HEK293 (cell line): ENCODE results near the gene INTS1.

Experiments
- CTCF ChIA-PET: fragments of 350-600 bp; formaldehyde crosslinking; extraction: SDS; loops from one replicate; lab custom pipeline; 2021; ENCODE audit warnings: antibody characterized with exemption; lab: Yijun Ruan, JAX
- POLR2A ChIA-PET: fragments of 300-600 bp; formaldehyde crosslinking; extraction: SDS; loops from one replicate; lab custom pipeline; 2020; ENCODE audit warnings: antibody characterized with exemption, inconsistent platforms; lab: Yijun Ruan, JAX
- H3K27ac ChIP-seq: fragments of 200-500 bp; sonication (Bioruptor generic); 2 replicates; pipeline ENCODE4 v1.5.1; 2014; ENCODE audit warnings: low read depth, low read length, control low read depth, inconsistent platforms; ENCODE audit errors: extremely low read depth
- H3K36me3 ChIP-seq, 2 experiments: fragments of 200-500 bp in 1 of 2; sonication (Bioruptor generic) in 1 of 2; 1 replicate in 1 of 2; 2 replicates in 1 of 2; pipeline ENCODE4 v1.5.1; 2014 to 2017; ENCODE audit warnings: inconsistent platforms in 2 of 2, low read length in 2 of 2; ENCODE audit not compliant: control insufficient read depth in 2 of 2, insufficient read depth in 1 of 2
- H3K4me1 ChIP-seq: fragments of 200-500 bp; sonication (Bioruptor generic); 2 replicates; pipeline ENCODE4 v1.5.1; 2014; ENCODE audit warnings: mild to moderate bottlenecking, low read length, inconsistent platforms; ENCODE audit not compliant: control insufficient read depth, insufficient read depth
- H3K4me3 ChIP-seq: 2 replicates; pipeline ENCODE4 v1.5.1; 2011; ENCODE audit warnings: low read depth, mild to moderate bottlenecking, control low read depth, low read length, moderate library complexity
- H3K9me3 ChIP-seq: fragments of 200-500 bp; sonication (Bioruptor generic); 2 replicates; pipeline ENCODE4 v1.5.1; 2014; ENCODE audit warnings: low read depth, low read length, inconsistent platforms; ENCODE audit not compliant: control insufficient read depth, insufficient read depth
- ZBTB20 ChIP-seq: fragments of 450-650 bp; formaldehyde crosslinking; IDR thresholded peaks from 2 replicates; pipeline ENCODE4 v1.5.1; 2016; ENCODE audit warnings: missing biosample characterization, missing genetic modification characterization
- ZBTB44 ChIP-seq: fragments of 450-650 bp; IDR thresholded peaks from 2 replicates; pipeline ENCODE4 v1.5.1; 2018; ENCODE audit warnings: missing biosample characterization, mild to moderate bottlenecking, missing genetic modification characterization
- ZBTB8A ChIP-seq: fragments of 450-650 bp; formaldehyde crosslinking; IDR thresholded peaks from 2 replicates; pipeline ENCODE4 v1.5.1; 2016; ENCODE audit warnings: missing biosample characterization, missing genetic modification characterization
- ZFP41 ChIP-seq: fragments of 450-650 bp; formaldehyde crosslinking; IDR thresholded peaks from 2 replicates; pipeline ENCODE4 v1.5.1; 2016; ENCODE audit warnings: missing biosample characterization, missing genetic modification characterization, borderline replicate concordance
- ZFP69B ChIP-seq: fragments of 450-650 bp; formaldehyde crosslinking; IDR thresholded peaks from 2 replicates; pipeline ENCODE4 v1.5.1; 2016; ENCODE audit warnings: missing biosample characterization, missing genetic modification characterization
- ZNF121 ChIP-seq: fragments of 450-650 bp; formaldehyde crosslinking; IDR thresholded peaks from 2 replicates; pipeline ENCODE4 v1.5.1; 2016; ENCODE audit warnings: missing biosample characterization, missing genetic modification characterization
- ZNF19 ChIP-seq: fragments of 450-650 bp; formaldehyde crosslinking; IDR thresholded peaks from 2 replicates; pipeline ENCODE4; 2016; ENCODE audit warnings: missing biosample characterization, missing genetic modification characterization, low read depth
- ZNF211 ChIP-seq: fragments of 450-650 bp; formaldehyde crosslinking; IDR thresholded peaks from 2 replicates; pipeline ENCODE4 v1.5.1; 2016; ENCODE audit warnings: low read depth, missing biosample characterization, missing genetic modification characterization
- ZNF266 ChIP-seq: fragments of 450-650 bp; formaldehyde crosslinking; IDR thresholded peaks from 2 replicates; pipeline ENCODE4 v1.5.1; 2016; ENCODE audit warnings: missing biosample characterization, missing genetic modification characterization, low read depth
- ZNF350 ChIP-seq: fragments of 450-650 bp; formaldehyde crosslinking; IDR thresholded peaks from 2 replicates; pipeline ENCODE4 v1.5.0; 2017; ENCODE audit warnings: missing biosample characterization, mild to moderate bottlenecking, missing genetic modification characterization
- ZNF423 ChIP-seq: fragments of 450-650 bp; formaldehyde crosslinking; IDR thresholded peaks from 2 replicates; pipeline ENCODE4 v1.5.1; 2016; ENCODE audit warnings: missing biosample characterization, missing genetic modification characterization
- ZNF449 ChIP-seq: fragments of 450-650 bp; formaldehyde crosslinking; IDR thresholded peaks from 2 replicates; pipeline ENCODE4 v1.5.1; 2017; ENCODE audit warnings: missing biosample characterization, mild to moderate bottlenecking, missing genetic modification characterization, moderate library complexity
- ZNF561 ChIP-seq: fragments of 450-650 bp; IDR thresholded peaks from 2 replicates; pipeline ENCODE4 v1.5.1; 2018; ENCODE audit warnings: missing biosample characterization, missing genetic modification characterization, borderline replicate concordance
- ZNF623 ChIP-seq: fragments of 450-650 bp; formaldehyde crosslinking; IDR thresholded peaks from 2 replicates; pipeline ENCODE4 v1.5.1; 2016; ENCODE audit warnings: missing biosample characterization, missing genetic modification characterization
- ZNF704 ChIP-seq: fragments of 450-650 bp; formaldehyde crosslinking; IDR thresholded peaks from 2 replicates; pipeline ENCODE4 v1.5.1; 2016; ENCODE audit warnings: missing biosample characterization, missing genetic modification characterization
- TF ChIP-seq, protein P1 (sequence below): fragments of 450-650 bp; formaldehyde crosslinking; IDR thresholded peaks from 2 replicates; pipeline ENCODE4 v1.5.1; 2016; ENCODE audit warnings: missing biosample characterization, missing genetic modification characterization
- TF ChIP-seq, protein P2 (sequence below): fragments of 450-650 bp; formaldehyde crosslinking; IDR thresholded peaks from 2 replicates; pipeline ENCODE4 v1.5.1; 2016; ENCODE audit warnings: missing biosample characterization, missing genetic modification characterization
- TF ChIP-seq, protein P3 (sequence below): fragments of 450-650 bp; formaldehyde crosslinking; IDR thresholded peaks from 2 replicates; pipeline ENCODE4 v1.5.1; 2016; ENCODE audit warnings: missing biosample characterization, missing genetic modification characterization, low read depth

INTS1 gene

GRCh38 chr7:1523844-1524243 is 19.7 kb upstream of the INTS1 start:
- POLR2A ChIA-PET = no interaction called here

More at GRCh38 chr7:1523844-1524243, 19.7 kb upstream of the INTS1 start:
- Histone ChIP-seq H3K27ac (no peak overlapping the region), H3K4me1 (no peaks in the 10 kb centered on the region), H3K36me3 (no peaks in the 10 kb centered on the region), H3K4me3 (no peak overlapping the region), H3K9me3 (no peaks in the 10 kb centered on the region)
- CTCF ChIA-PET = no interaction called here
- TF ChIP-seq, protein P1, sequence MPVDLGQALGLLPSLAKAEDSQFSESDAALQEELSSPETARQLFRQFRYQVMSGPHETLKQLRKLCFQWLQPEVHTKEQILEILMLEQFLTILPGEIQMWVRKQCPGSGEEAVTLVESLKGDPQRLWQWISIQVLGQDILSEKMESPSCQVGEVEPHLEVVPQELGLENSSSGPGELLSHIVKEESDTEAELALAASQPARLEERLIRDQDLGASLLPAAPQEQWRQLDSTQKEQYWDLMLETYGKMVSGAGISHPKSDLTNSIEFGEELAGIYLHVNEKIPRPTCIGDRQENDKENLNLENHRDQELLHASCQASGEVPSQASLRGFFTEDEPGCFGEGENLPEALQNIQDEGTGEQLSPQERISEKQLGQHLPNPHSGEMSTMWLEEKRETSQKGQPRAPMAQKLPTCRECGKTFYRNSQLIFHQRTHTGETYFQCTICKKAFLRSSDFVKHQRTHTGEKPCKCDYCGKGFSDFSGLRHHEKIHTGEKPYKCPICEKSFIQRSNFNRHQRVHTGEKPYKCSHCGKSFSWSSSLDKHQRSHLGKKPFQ (tag by site-specific recombination) = no peak
- no peak for TF ChIP-seq ZNF211 (tag by site-specific recombination)
- TF ChIP-seq ZNF423 (tag by site-specific recombination) = no peak
- TF ChIP-seq ZBTB20 (tag by site-specific recombination) = no peak
- TF ChIP-seq ZNF449 (tag by site-specific recombination) = no peak
- no peak for TF ChIP-seq ZNF704 (tag by site-specific recombination)
- TF ChIP-seq ZNF266 (tag by site-specific recombination) = no peak
- no peak for TF ChIP-seq ZFP69B (tag by site-specific recombination)
- TF ChIP-seq ZBTB44 (tag by site-specific recombination) = no peak
- TF ChIP-seq ZNF19 (tag by site-specific recombination) = no peak
- no peak for TF ChIP-seq ZFP41 (tag by site-specific recombination)
- TF ChIP-seq ZNF561 (tag by site-specific recombination) = no peak
- no peak for TF ChIP-seq ZNF350 (tag by site-specific recombination)
- TF ChIP-seq ZNF623 (tag by site-specific recombination) = no peak
- TF ChIP-seq, protein P2, sequence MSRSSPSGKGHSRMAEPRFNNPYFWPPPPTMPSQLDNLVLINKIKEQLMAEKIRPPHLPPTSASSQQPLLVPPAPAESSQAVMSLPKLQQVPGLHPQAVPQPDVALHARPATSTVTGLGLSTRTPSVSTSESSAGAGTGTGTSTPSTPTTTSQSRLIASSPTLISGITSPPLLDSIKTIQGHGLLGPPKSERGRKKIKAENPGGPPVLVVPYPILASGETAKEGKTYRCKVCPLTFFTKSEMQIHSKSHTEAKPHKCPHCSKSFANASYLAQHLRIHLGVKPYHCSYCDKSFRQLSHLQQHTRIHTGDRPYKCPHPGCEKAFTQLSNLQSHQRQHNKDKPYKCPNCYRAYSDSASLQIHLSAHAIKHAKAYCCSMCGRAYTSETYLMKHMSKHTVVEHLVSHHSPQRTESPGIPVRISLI (tag by site-specific recombination) = no peak
- TF ChIP-seq, protein P3, sequence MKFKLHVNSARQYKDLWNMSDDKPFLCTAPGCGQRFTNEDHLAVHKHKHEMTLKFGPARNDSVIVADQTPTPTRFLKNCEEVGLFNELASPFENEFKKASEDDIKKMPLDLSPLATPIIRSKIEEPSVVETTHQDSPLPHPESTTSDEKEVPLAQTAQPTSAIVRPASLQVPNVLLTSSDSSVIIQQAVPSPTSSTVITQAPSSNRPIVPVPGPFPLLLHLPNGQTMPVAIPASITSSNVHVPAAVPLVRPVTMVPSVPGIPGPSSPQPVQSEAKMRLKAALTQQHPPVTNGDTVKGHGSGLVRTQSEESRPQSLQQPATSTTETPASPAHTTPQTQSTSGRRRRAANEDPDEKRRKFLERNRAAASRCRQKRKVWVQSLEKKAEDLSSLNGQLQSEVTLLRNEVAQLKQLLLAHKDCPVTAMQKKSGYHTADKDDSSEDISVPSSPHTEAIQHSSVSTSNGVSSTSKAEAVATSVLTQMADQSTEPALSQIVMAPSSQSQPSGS (tag by site-specific recombination) = no peak
- TF ChIP-seq ZBTB8A (tag by site-specific recombination) = no peak
- TF ChIP-seq ZNF121 = no peak
